Measurements from ENCODE around the gene CACNA1C.

GRCh38 chr12:2095878-2096277 is 43.1 kb downstream of the CACNA1C start:
- TF ChIP-seq, protein P1, sequence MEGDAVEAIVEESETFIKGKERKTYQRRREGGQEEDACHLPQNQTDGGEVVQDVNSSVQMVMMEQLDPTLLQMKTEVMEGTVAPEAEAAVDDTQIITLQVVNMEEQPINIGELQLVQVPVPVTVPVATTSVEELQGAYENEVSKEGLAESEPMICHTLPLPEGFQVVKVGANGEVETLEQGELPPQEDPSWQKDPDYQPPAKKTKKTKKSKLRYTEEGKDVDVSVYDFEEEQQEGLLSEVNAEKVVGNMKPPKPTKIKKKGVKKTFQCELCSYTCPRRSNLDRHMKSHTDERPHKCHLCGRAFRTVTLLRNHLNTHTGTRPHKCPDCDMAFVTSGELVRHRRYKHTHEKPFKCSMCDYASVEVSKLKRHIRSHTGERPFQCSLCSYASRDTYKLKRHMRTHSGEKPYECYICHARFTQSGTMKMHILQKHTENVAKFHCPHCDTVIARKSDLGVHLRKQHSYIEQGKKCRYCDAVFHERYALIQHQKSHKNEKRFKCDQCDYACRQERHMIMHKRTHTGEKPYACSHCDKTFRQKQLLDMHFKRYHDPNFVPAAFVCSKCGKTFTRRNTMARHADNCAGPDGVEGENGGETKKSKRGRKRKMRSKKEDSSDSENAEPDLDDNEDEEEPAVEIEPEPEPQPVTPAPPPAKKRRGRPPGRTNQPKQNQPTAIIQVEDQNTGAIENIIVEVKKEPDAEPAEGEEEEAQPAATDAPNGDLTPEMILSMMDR (IDR thresholded peaks at IDR 0.05) = no peak
- no peak for TF ChIP-seq EP300 (IDR thresholded peaks at IDR 0.05)

Measured in upper lobe of left lung (tissue), 4 donors.